Motor neuron (in vitro differentiated cells): ENCODE data around the gene KRTAP10-4. TPM values are rescaled to one million over a fixed set of nuclear protein-coding genes. Genes with fewer than 3 reads are reported as not detected.

ENCODE experiments used
- ATAC-seq, 8 experiments: fragments of 200-7000 bp; cut with Tn5 transposase; replicated peaks in 6 of 8; 2 replicates each; pipeline ENCODE4 v1.8.0; 2021; ENCODE audit warnings: mild to moderate bottlenecking in 8 of 8, moderate library complexity in 8 of 8
- H3K27ac ChIP-seq, 2 donors: fragments of 250-450 bp; sonication (Bioruptor Pico); 2 replicates each; pipeline ENCODE4 v1.9.0; 2021; ENCODE audit warnings: antibody characterized with exemption in 2 of 2, mild to moderate bottlenecking in 2 of 2, moderate library complexity in 1 of 2
- H3K4me1 ChIP-seq, 2 donors: fragments of 250-450 bp; sonication (Bioruptor Pico); replicated peaks in 1 of 2; 2 replicates each; pipeline ENCODE4 v1.6.1; 2021; ENCODE audit warnings: antibody characterized with exemption in 2 of 2, mild to moderate bottlenecking in 2 of 2, moderate library complexity in 1 of 2
- H3K4me3 ChIP-seq, 5 donors: fragments of 250-450 bp; sonication (Bioruptor Pico); 2 replicates each; pipeline ENCODE4 v1.9.0; 2021; ENCODE audit warnings: antibody characterized with exemption in 5 of 5, mild to moderate bottlenecking in 5 of 5, moderate library complexity in 4 of 5
- WGBS, 10 experiments: fragments of 450-650 bp; shearing (Covaris generic); methylation state at CpG; one replicate each; pipeline ENCODE4 v1.0.0; 2022; 5-methylcytosine and 5-hydroxymethylcytosine counted together
- in situ Hi-C, 9 experiments: fragments of 400-800 bp; cut with MboI; loops; one replicate each; pipeline ENCODE4 v1.15.0; 2021; ENCODE audit warnings: low sequenced_read_pairs in 9 of 9, low pct_unique_long_range_greater_than_20kb in 2 of 9; ENCODE audit not compliant: unreplicated experiment in 9 of 9
- total RNA-seq, 8 experiments: library from RNA; unstranded; fragments of 300-600 nt; gene quantifications; 2 replicates each; pipeline versions ENCODE4 v1.2.3 to v1.2.4, GENCODE V29; 2022

KRTAP10-4 gene
- total RNA-seq, 8 experiments from 2014 or later = 0.41 to 1.00 (median 0.87) TPM; not detected in 5

- Histone ChIP-seq H3K27ac (no peak overlapping the region), H3K4me1 (no peaks in the 10 kb centered on the region), H3K4me3 (no peak overlapping the region)
- ATAC-seq = no peak
- in situ Hi-C loops = no loop called here
- 30 to 85% (median 70%) methylated on average over 1 to 9 of the region's 27 CpGs; no CpG with 5 or more reads in 5 of the 10 experiments for WGBS, 10 experiments
Measured at GRCh38 chr21:44568667-44569556, 4.6 kb upstream of the KRTAP10-4 start.

DNA sequence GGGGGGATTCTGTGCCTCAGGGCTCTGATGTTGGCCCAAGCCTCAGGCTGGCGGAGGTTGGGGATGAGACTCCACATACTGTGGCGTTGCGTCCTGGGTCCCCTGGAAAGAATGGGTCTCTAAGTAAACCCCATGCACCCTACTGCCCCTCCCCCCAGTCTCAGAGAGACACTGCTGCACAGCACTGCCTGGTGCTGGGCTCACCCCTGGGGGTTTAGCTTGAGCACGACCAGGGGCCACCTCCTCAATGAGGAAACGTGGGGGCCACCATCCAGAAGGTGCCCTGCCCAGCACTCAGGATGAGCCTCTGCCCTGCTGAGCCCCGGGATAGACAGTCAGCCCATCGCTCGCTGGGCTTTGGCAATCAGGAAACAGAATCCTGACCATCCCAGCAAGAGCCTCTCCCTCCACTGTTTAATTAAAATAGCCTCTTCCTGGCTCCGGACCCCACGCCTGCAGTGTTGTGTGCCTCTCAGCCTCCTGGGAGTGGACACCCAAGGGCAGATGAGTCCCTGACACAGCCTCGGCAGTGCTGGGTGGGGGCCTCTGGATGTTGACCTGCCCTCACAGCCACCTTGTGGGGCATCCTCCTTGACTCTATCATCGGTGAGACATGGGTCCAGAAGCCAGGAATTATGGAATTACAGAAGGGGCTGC lies 3.5 kb upstream of the KRTAP10-4 start:
- no peak for ATAC-seq
- H3K4me1 ChIP-seq = no peaks in the 10 kb centered on the region
- no peak overlapping the region for H3K27ac ChIP-seq
- in situ Hi-C loops = no loop called here
- WGBS, 10 experiments = 19 to 83% (median 72%) methylated on average over 1 to 9 of the region's 12 CpGs; no CpG with 5 or more reads in 3 of the 10 experiments
- no peak overlapping the region for H3K4me3 ChIP-seq

DNA sequence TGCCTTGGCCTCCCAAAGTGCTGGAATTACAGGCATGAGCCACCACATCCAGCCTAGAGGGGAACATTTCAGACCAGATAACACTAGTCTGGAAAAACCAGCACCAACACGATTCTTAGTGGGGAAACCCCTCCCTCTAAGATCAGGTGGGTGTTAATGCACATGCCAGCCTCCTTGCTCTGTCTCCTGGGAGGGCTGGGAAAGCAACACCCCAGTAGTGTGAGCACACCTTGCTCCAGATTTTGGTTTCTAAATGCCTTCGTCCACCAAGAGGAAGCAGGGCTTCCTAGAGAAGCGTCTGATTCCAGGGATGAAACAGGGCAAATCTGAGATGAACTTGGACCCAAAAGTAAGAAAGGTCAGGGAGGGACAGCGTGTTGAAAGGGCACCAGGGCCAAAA lies 2.2 kb upstream of the KRTAP10-4 start:
- Histone ChIP-seq H3K27ac (no peak overlapping the region), H3K4me1 (no peaks in the 10 kb centered on the region), H3K4me3 (no peak overlapping the region)
- in situ Hi-C loops = no loop called here
- 0 to 100% (median 61%) methylated on average over 1 to 3 of the region's 4 CpGs; no CpG with 5 or more reads in 1 of the 10 experiments for WGBS, 10 experiments
- no peak for ATAC-seq

- in situ Hi-C loops = no loop called here
- ATAC-seq = no peak
- H3K4me1 ChIP-seq = no peaks in the 10 kb centered on the region
- 33 to 96% (median 76%) methylated on average over 1 to 13 of the region's 40 CpGs; no CpG with 5 or more reads in 3 of the 10 experiments for WGBS, 10 experiments
- H3K27ac ChIP-seq = no peak overlapping the region
- no peak overlapping the region for H3K4me3 ChIP-seq
Measured at GRCh38 chr21:44571844-44572782, 1.4 kb upstream of the KRTAP10-4 start.

GRCh38 chr21:44572959-44573583 lies 458 bp upstream of the KRTAP10-4 start:
- 13 to 82% (median 54%) methylated on average over 6 to 7 of the region's 15 CpGs; no CpG with 5 or more reads in 6 of the 10 experiments for WGBS, 10 experiments
- in situ Hi-C loops = no loop called here
- Histone ChIP-seq H3K4me3 (no peak overlapping the region), H3K27ac (no peak overlapping the region), H3K4me1 (no peaks in the 10 kb centered on the region)
- ATAC-seq = peak in 4 of 8 experiments; percentile 27 to 73 (median 40)

GRCh38 chr21:44574457-44575306 lies 1.2 kb downstream of the KRTAP10-4 start:
- no peak overlapping the region for H3K27ac ChIP-seq
- 0 to 100% (median 48%) methylated on average over 1 to 12 of the region's 21 CpGs; no CpG with 5 or more reads in 6 of the 10 experiments for WGBS, 10 experiments
- H3K4me3 ChIP-seq = no peak overlapping the region
- H3K4me1 ChIP-seq = no peaks in the 10 kb centered on the region
- in situ Hi-C loops = no loop called here
- ATAC-seq = peak in 1 of 8 experiments; percentile 52

DNA sequence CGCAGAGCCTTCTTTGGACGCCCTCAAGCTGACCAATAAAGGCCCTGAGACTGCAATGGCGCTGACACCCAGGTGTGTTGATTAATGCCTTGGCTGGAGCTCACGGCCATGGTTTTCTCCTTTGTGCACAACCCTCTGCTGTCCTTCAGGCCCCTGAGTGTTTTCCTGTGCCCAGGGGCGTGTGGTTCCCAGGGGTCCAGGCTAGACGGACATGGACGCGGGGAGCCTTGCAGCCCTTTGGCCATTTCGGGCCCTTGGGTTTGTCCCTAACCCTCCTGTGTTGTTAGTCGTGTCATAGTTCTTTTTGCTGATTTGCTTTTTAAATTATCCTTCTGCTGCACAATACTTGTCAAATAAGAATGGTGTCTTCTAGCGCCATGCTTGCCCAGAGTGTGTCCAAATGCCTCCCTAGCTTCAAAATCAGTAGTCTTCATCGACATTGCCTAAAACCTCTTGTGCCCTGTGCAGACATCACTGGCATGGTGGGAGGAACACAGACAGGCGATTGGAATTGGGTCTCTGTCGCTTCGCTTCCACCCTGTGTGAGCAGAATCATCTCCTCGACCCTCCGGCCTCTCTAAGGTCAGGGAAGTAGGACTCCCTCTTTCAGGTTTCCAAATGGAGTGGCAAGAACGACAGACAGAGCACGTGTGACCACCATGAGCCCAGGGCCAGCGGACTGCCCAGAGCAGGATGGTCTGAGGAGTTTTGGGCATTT lies 1.9 kb downstream of the KRTAP10-4 start:
- no peak overlapping the region for H3K4me3 ChIP-seq
- no peaks in the 10 kb centered on the region for H3K4me1 ChIP-seq
- in situ Hi-C loops = no loop called here
- no peak overlapping the region for H3K27ac ChIP-seq
- 0 to 100% (median 80%) methylated on average over 1 to 11 of the region's 20 CpGs; no CpG with 5 or more reads in 3 of the 10 experiments for WGBS, 10 experiments
- ATAC-seq = no peak

DNA sequence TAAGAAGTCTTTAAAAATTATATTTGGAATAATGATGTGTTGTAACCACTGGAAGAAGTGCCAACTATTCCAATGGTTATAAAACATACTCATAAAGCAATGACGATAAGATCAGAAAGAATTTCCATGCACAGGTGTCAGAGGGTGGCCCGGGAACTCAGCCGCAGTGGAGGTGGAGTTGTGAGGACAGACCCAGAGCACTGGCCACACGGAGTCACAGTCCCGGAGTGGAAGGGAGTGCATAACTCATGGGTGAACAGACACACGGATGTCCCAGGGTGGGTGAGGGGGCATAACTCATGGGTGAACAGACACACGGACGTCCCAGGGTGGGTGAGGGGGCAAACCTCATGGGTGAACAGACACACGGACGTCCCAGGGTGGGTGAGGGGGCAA lies 2.5 kb downstream of the KRTAP10-4 start:
- no peak for ATAC-seq
- Histone ChIP-seq H3K4me3 (no peak overlapping the region), H3K4me1 (no peaks in the 10 kb centered on the region), H3K27ac (no peak overlapping the region)
- 33 to 93% (median 71%) methylated on average over 1 to 4 of the region's 10 CpGs; no CpG with 5 or more reads in 4 of the 10 experiments for WGBS, 10 experiments
- in situ Hi-C loops = no loop called here

- no peak overlapping the region for H3K27ac ChIP-seq
- H3K4me3 ChIP-seq = no peak overlapping the region
- no peak for ATAC-seq
- peaks cover 3 to 5% of the 10 kb centered on the region in 2 donors for H3K4me1 ChIP-seq
- in situ Hi-C loops = no loop called here
- WGBS, 10 experiments = 17 to 89% (median 42%) methylated on average over 2 to 9 of the region's 17 CpGs; no CpG with 5 or more reads in 5 of the 10 experiments
Measured at GRCh38 chr21:44578371-44579055, 5.0 kb downstream of the KRTAP10-4 start.

GRCh38 chr21:44579056-44579832 lies 5.7 kb downstream of the KRTAP10-4 start:
- H3K4me1 ChIP-seq = peaks cover 3 to 10% of the 10 kb centered on the region in 2 donors
- no peak overlapping the region for H3K27ac ChIP-seq
- no peak for ATAC-seq
- 50 to 100% (median 84%) methylated on average over 1 to 3 of the region's 22 CpGs; no CpG with 5 or more reads in 6 of the 10 experiments for whole genome bisulfite sequencing, 10 experiments
- in situ Hi-C loops = no loop called here
- no peak overlapping the region for H3K4me3 ChIP-seq
